ENCODE results near the gene SLC2A4RG.

The SLC2A4RG gene, protein sequence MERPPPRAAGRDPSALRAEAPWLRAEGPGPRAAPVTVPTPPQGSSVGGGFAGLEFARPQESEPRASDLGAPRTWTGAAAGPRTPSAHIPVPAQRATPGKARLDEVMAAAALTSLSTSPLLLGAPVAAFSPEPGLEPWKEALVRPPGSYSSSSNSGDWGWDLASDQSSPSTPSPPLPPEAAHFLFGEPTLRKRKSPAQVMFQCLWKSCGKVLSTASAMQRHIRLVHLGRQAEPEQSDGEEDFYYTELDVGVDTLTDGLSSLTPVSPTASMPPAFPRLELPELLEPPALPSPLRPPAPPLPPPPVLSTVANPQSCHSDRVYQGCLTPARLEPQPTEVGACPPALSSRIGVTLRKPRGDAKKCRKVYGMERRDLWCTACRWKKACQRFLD

DNA sequence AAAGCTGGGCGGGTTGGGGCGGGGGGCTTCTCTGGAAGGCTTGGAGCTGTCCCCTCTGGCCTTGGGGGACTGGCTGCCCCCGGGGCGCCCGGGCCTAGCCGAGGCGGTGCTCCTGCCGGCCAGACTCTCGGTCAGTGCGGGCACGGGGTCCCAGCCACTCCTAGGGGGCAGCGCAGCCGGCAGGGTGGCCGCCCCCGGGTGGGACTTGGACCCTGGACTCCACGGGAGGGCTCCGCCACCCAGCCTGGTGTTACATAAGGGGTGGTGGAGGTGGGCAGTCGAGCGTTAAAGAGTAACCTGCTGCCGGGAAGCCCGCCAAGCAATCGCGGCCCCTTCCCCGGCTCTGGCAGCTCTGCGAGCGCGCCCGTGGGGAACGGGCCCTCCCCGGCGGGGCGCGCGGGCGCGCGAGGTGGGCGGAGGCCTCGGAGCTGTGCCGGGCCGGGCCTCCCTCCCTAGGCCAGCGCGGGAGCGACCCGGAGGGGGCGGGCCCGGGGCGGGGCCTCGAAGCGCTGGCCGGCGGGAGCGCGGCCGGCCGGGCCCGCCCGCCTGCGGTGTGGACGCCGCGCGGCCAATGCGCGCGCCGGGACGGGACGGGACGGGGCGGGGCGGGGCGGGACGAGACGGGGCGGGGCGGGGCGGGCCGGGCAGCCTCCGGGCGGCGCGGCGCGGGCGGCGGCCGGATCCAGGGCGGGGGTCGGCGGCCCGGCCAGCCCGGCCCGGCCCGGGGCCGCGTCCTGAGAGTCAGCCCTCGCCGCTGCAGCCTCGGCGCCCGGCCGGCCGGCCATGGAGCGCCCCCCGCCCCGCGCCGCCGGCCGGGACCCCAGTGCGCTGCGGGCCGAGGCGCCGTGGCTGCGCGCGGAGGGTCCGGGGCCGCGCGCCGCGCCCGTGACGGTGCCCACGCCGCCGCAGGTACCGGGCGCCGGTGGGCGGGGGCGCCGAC is at the start of gene SLC2A4RG:
TSS of gene SLC2A4RG (plus strand) at position 647 of the 940 bp plus-strand sequence. CDS start at position 784, 137 bp downstream.
- peak within 1 kb of the TSS; percentile 65 for H3K27ac ChIP-seq (ENCODE audit: low read depth, low read length)
- H3K9ac ChIP-seq (ENCODE audit: low read length in 5 of 5), result peak within 1 kb of the TSS in 4 of 5 donors; percentile 62 to 80 (median 71)
- no peaks in the 10 kb centered on the region for H3K27me3 ChIP-seq (ENCODE audit: control insufficient read depth in 5 of 5, insufficient read depth in 4 of 5, low read length in 5 of 5)
- no peaks in the 10 kb centered on the region for H3K9me3 ChIP-seq (ENCODE audit: control insufficient read depth in 5 of 5, low read length in 5 of 5)
- peaks cover 2 to 65% (median 45%) of the 10 kb centered on the region in 5 donors for H3K4me1 ChIP-seq (ENCODE audit: control insufficient read depth in 5 of 5, insufficient read depth in 5 of 5, low read length in 5 of 5)
- peaks cover 0 to 43% (median 31%) of the 10 kb centered on the region in 5 donors for H3K36me3 ChIP-seq (ENCODE audit: control insufficient read depth in 5 of 5, insufficient read depth in 5 of 5, low read length in 5 of 5)
- peak within 1 kb of the TSS; percentile 63 to 76 (median 71) for H3K4me3 ChIP-seq (ENCODE audit: low read depth in 1 of 5, low read length in 5 of 5)

DNA sequence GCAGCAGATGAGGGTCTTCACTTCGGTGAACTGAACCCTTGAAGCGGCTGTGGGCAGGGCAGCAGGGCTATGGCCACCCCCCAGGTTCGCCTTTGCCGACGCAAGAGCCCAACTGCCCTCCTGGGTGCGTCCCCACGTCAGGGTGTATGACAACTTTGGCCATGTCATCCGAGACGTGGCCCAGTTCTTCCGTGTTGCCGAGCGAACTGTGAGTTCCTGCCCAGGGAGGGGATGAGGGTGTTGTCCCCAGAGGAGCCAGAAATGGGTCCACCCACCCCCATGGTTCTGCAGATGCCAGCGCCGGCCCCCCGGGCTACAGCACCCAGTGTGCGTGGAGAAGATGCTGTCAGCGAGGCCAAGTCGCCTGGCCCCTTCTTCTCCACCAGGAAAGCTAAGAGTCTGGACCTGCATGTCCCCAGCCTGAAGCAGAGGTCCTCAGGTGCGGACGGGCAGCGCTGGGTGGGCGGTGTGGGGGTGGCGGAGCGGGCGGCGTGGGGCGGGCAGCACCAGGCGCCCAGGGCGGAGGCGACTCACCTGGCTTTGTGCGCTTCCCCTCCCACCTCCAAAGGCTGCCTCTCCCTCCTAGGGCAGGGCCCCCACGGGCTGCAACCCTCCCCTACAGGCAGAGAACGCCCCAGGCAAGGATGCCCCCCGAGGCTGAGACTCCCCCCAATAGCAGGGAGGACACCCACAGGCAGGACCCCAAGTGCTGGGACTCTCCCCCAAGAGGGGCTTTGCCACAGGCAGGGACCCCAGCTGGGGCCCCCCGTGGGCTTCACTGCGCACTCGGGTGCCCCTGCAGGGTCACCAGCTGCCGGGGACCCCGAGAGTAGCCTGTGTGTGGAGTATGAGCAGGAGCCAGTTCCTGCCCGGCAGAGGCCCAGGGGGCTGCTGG is 49.3 kb upstream of the SLC2A4RG start:
- no peaks in the 10 kb centered on the region for H3K9me3 ChIP-seq (ENCODE audit: control insufficient read depth in 5 of 5, low read length in 5 of 5)
- no peak overlapping the region for H3K9ac ChIP-seq (ENCODE audit: low read length in 5 of 5)
- H3K27ac ChIP-seq (ENCODE audit: low read depth, low read length), result no peak overlapping the region
- H3K27me3 ChIP-seq (ENCODE audit: control insufficient read depth in 5 of 5, insufficient read depth in 4 of 5, low read length in 5 of 5), result no peaks in the 10 kb centered on the region
- no peak overlapping the region for H3K4me3 ChIP-seq (ENCODE audit: low read depth in 1 of 5, low read length in 5 of 5)
- peaks cover 0 to 19% (median 8%) of the 10 kb centered on the region in 5 donors for H3K36me3 ChIP-seq (ENCODE audit: control insufficient read depth in 5 of 5, insufficient read depth in 5 of 5, low read length in 5 of 5)
- peaks cover 8 to 53% (median 38%) of the 10 kb centered on the region in 5 donors for H3K4me1 ChIP-seq (ENCODE audit: control insufficient read depth in 5 of 5, insufficient read depth in 5 of 5, low read length in 5 of 5)

DNA sequence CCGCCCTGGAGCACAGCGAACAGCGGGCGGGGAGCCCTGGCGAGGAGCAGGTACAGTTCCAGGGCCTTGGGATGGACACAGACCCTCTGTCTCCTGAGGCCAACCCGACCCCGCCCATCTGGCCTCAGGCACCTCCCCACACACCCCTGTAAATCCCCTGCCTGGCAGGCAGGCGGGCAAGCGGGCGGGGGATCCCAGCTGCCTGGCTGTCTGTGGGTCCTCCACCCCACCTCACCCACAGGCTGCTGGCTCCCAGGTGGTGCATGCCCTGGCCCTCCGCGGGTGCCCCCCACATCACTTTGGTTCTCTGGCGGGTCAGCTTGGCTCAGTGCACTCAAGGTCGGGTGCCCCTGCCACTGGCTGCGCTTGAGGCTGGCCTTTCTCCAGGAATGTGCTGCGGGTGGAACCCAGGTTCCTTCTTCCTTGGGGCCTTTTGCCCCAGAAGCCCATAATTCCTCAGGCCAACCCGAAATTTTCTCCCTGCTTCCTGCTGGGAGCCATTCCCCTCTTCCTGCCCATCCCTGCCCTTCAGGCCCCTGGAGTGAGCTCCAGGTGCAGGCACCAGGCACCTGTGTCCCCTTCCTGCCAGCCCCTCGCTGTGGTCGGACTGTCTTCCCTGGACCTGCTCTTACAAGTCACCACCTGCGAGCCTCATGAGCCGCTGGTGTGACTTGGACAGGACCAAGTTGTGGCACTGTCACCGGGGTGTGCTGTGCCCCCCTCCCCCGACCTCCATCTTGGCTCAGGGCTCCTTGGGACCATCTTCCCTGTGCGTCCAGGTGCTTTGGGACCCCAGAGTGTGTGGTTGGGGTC is 48.5 kb upstream of the SLC2A4RG start:
- Histone ChIP-seq H3K4me3 (ENCODE audit: low read depth in 1 of 5, low read length in 5 of 5) (no peak overlapping the region), H3K9ac (ENCODE audit: low read length in 5 of 5) (no peak overlapping the region), H3K36me3 (ENCODE audit: control insufficient read depth in 5 of 5, insufficient read depth in 5 of 5, low read length in 5 of 5) (peaks cover 0 to 24% (median 8%) of the 10 kb centered on the region in 5 donors), H3K9me3 (ENCODE audit: control insufficient read depth in 5 of 5, low read length in 5 of 5) (no peaks in the 10 kb centered on the region), H3K27me3 (ENCODE audit: control insufficient read depth in 5 of 5, insufficient read depth in 4 of 5, low read length in 5 of 5) (no peaks in the 10 kb centered on the region), H3K27ac (ENCODE audit: low read depth, low read length) (no peak overlapping the region), H3K4me1 (ENCODE audit: control insufficient read depth in 5 of 5, insufficient read depth in 5 of 5, low read length in 5 of 5) (peaks cover 8 to 52% (median 39%) of the 10 kb centered on the region in 5 donors)

DNA sequence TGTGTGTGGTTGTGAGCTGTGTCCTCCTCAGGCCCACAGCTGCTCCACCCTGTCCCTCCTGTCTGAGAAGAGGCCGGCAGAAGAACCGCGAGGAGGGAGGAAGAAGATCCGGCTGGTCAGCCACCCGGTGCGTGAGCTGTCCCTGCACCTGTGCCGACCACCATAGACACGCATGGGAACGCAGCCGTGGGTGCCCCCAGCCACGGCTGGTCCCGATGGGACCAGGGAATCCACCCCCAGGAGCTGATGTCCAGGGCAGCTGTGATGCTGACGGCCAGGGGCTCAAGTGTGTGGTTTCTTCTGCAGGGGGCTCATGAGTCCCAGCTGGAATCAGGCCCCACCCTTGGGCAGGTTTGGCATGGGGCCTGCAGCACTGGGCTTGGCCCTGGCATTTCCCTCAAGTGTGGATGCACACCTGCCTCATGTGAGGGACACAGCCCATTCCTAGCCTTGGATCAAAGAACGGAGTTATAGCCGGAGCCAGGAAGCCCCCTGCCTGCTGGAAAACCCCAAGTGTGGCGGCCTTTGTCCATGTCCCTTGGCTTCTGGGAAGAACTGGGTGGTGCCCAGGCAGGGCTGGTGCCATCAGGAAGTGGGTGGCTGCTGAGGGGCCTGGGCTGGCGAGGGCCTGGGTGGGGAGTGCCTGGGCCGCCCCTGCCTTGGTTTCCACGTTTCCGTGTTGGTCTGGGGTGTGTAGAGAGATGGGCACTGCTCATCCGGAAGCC is 47.7 kb upstream of the SLC2A4RG start:
- Histone ChIP-seq H3K4me1 (ENCODE audit: control insufficient read depth in 5 of 5, insufficient read depth in 5 of 5, low read length in 5 of 5) (peaks cover 4 to 51% (median 39%) of the 10 kb centered on the region in 5 donors), H3K4me3 (ENCODE audit: low read depth in 1 of 5, low read length in 5 of 5) (no peak overlapping the region), H3K27ac (ENCODE audit: low read depth, low read length) (no peak overlapping the region), H3K9me3 (ENCODE audit: control insufficient read depth in 5 of 5, low read length in 5 of 5) (no peaks in the 10 kb centered on the region), H3K27me3 (ENCODE audit: control insufficient read depth in 5 of 5, insufficient read depth in 4 of 5, low read length in 5 of 5) (no peaks in the 10 kb centered on the region), H3K9ac (ENCODE audit: low read length in 5 of 5) (no peak overlapping the region), H3K36me3 (ENCODE audit: control insufficient read depth in 5 of 5, insufficient read depth in 5 of 5, low read length in 5 of 5) (peaks cover 0 to 28% (median 8%) of the 10 kb centered on the region in 5 donors)

DNA sequence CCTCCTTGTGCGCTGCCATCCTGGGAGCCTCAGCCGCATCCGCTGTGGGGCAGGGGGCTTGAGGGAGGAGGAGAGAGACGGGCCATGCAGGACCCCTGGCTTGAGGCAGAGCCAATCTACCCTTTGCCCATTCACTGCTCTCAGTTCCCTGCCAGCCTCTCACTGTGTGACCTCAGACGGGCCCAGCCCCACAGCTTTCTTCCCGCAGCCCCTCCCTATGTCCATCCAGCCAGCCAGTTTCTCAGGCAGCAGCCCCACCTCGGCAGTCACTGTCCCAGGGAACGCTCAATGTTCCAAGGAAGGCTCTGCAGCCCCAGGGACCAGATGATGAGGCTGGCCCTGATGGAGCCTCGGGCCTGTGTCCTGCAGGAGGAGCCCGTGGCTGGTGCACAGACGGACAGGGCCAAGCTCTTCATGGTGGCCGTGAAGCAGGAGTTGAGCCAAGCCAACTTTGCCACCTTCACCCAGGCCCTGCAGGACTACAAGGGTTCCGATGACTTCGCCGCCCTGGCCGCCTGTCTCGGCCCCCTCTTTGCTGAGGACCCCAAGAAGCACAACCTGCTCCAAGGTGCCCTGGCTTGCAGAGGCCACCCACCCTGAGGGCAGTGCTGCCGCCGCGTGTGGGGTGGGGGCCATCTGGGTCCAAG is 47.0 kb upstream of the SLC2A4RG start:
- no peak overlapping the region for H3K27ac ChIP-seq (ENCODE audit: low read depth, low read length)
- peaks cover 0 to 34% (median 8%) of the 10 kb centered on the region in 5 donors for H3K36me3 ChIP-seq (ENCODE audit: control insufficient read depth in 5 of 5, insufficient read depth in 5 of 5, low read length in 5 of 5)
- H3K4me1 ChIP-seq (ENCODE audit: control insufficient read depth in 5 of 5, insufficient read depth in 5 of 5, low read length in 5 of 5), result peaks cover 0 to 51% (median 39%) of the 10 kb centered on the region in 5 donors
- H3K27me3 ChIP-seq (ENCODE audit: control insufficient read depth in 5 of 5, insufficient read depth in 4 of 5, low read length in 5 of 5), result no peaks in the 10 kb centered on the region
- H3K4me3 ChIP-seq (ENCODE audit: low read depth in 1 of 5, low read length in 5 of 5), result no peak overlapping the region
- H3K9me3 ChIP-seq (ENCODE audit: control insufficient read depth in 5 of 5, low read length in 5 of 5), result no peaks in the 10 kb centered on the region
- H3K9ac ChIP-seq (ENCODE audit: low read length in 5 of 5), result no peak overlapping the region

DNA sequence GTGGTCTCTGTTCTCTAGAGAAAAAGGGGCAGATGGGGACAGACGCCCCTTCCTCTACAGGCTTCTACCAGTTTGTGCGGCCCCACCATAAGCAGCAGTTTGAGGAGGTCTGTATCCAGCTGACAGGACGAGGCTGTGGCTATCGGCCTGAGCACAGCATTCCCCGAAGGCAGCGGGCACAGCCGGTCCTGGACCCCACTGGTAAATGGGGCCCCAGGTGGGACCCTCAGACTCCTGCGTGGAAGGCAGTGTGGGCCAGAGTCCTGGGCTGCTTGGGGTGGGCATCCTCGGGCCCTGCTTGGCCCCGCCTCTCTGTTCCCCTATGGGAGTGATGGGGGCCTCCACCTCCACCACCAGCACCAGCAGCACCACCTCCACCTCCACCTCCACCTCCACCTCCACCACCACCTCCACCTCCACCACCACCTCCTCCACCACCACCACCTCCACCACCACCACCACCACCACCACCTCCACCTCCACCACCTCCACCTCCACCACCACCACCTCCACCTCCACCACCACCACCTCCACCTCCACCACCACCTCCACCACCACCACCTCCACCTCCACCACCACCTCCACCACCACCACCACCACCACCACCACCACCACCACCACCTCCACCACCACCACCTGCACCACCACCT is 46.4 kb upstream of the SLC2A4RG start:
- H3K9me3 ChIP-seq (ENCODE audit: control insufficient read depth in 5 of 5, low read length in 5 of 5), result no peaks in the 10 kb centered on the region
- peaks cover 0 to 50% (median 39%) of the 10 kb centered on the region in 5 donors for H3K4me1 ChIP-seq (ENCODE audit: control insufficient read depth in 5 of 5, insufficient read depth in 5 of 5, low read length in 5 of 5)
- no peak overlapping the region for H3K4me3 ChIP-seq (ENCODE audit: low read depth in 1 of 5, low read length in 5 of 5)
- H3K27me3 ChIP-seq (ENCODE audit: control insufficient read depth in 5 of 5, insufficient read depth in 4 of 5, low read length in 5 of 5), result no peaks in the 10 kb centered on the region
- H3K9ac ChIP-seq (ENCODE audit: low read length in 5 of 5), result no peak overlapping the region
- no peak overlapping the region for H3K27ac ChIP-seq (ENCODE audit: low read depth, low read length)
- peaks cover 0 to 34% (median 8%) of the 10 kb centered on the region in 5 donors for H3K36me3 ChIP-seq (ENCODE audit: control insufficient read depth in 5 of 5, insufficient read depth in 5 of 5, low read length in 5 of 5)

DNA sequence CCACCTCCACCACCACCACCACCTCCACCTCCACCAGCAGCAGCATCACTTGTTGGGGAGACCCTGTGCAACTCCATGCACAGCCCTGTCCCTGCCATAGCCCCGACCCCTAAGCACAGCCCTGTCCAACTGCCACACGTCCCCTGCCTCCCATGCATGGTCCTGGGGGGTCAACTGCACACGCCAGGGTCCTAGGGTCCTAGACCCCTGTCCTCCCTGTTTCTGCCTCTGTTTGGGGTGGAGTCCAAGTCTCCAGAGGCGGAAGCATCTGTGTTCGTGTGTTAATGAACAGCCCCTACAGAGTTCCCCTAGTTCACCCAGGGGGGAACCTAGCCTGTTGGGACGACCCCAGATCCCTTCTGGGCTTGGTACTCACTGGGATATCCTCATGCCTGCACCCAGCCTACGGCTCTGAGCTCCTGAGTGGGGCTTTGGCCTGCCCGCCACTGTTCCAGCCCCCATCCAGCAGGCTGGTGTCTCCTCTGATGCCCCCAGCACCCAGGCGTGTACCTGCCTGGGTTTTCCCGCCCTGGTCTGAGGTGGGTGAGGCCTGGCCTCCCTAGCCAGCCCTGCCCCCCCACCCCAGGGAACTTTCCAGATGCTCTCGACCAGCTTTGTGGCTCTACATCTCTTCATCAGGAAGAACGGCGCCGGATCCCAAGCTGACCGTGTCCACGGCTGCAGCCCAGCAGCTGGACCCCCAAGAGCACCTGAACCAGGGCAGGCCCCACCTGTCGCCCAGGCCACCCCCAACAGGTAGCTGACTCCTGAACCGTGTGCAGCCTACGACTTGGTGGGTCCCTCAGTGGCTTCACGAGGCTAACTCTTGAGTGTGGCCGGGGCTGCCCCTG is 45.6 kb upstream of the SLC2A4RG start:
- peaks cover 0 to 50% (median 41%) of the 10 kb centered on the region in 5 donors for H3K4me1 ChIP-seq (ENCODE audit: control insufficient read depth in 5 of 5, insufficient read depth in 5 of 5, low read length in 5 of 5)
- H3K27ac ChIP-seq (ENCODE audit: low read depth, low read length), result no peak overlapping the region
- H3K9ac ChIP-seq (ENCODE audit: low read length in 5 of 5), result no peak overlapping the region
- H3K9me3 ChIP-seq (ENCODE audit: control insufficient read depth in 5 of 5, low read length in 5 of 5), result no peaks in the 10 kb centered on the region
- peaks cover 0 to 34% (median 8%) of the 10 kb centered on the region in 5 donors for H3K36me3 ChIP-seq (ENCODE audit: control insufficient read depth in 5 of 5, insufficient read depth in 5 of 5, low read length in 5 of 5)
- H3K4me3 ChIP-seq (ENCODE audit: low read depth in 1 of 5, low read length in 5 of 5), result no peak overlapping the region
- H3K27me3 ChIP-seq (ENCODE audit: control insufficient read depth in 5 of 5, insufficient read depth in 4 of 5, low read length in 5 of 5), result no peaks in the 10 kb centered on the region
